Uterus (tissue), 4 donors: ENCODE results near the gene CD53. TPM values are rescaled to one million over a fixed set of nuclear protein-coding genes. Genes with fewer than 3 reads are reported as not detected.

Experiments used
- DNase-seq, 2 donors: peaks; one replicate each; pipeline ENCODE4 v3.0.0-alpha.2; 2019 to 2020
- H3K27ac ChIP-seq, 2 donors: fragments of 200-600 bp; sonication (generic); 1 replicate in 1 of 2; 2 replicates in 1 of 2; pipeline ENCODE4 v1.5.1; 2016 to 2018
- H3K27me3 ChIP-seq, 2 donors: fragments of 200-600 bp; sonication (generic); one replicate each; pipeline ENCODE4 v1.5.1; 2018 to 2019; ENCODE audit warnings: control low read depth in 1 of 2
- H3K36me3 ChIP-seq, 2 donors: fragments of 200-600 bp; sonication (generic); one replicate each; pipeline ENCODE4 v1.5.1; 2019; ENCODE audit warnings: control low read depth in 1 of 2
- H3K4me1 ChIP-seq, 2 donors: fragments of 200-600 bp; sonication (generic); one replicate each; pipeline ENCODE4 v1.5.1; 2018 to 2019; ENCODE audit warnings: control low read depth in 1 of 2
- H3K4me3 ChIP-seq, 2 donors: fragments of 200-600 bp; sonication (generic); 1 replicate in 1 of 2; 2 replicates in 1 of 2; pipeline ENCODE4 v1.5.1; 2018 to 2019; ENCODE audit warnings: mild to moderate bottlenecking in 1 of 2
- H3K9me3 ChIP-seq, 2 donors: fragments of 200-600 bp; sonication (generic); one replicate each; pipeline ENCODE4 v1.5.1; 2019; ENCODE audit warnings: control low read depth in 1 of 2
- POLR2A ChIP-seq, 2 donors: fragments of 450-650 bp; IDR thresholded peaks; one replicate each; pipeline ENCODE4 v1.6.1; 2016; ENCODE audit warnings: antibody characterized with exemption in 2 of 2, mild to moderate bottlenecking in 1 of 2, moderate library complexity in 1 of 2
- intact Hi-C: fragments of 100-400 bp; cut with DNase I; formaldehyde crosslinking; loops from one replicate; pipeline ENCODE4 v1.15.1; 2023; ENCODE audit warnings: low total_unique reads
- total RNA-seq, 4 donors: library from RNA; depleted of rRNA in 3 of 4; stranded (reverse); fragments of >200 nt in 3 of 4; gene quantifications; one replicate each; pipeline versions ENCODE4 v1.1.0 to v1.2.4, GENCODE V29; 2014 to 2023
- TF ChIP-seq, protein P1 (sequence below), 4 experiments: fragments of 200-600 bp in 2 of 4; fragments of 450-650 bp in 2 of 4; sonication (generic) in 2 of 4; IDR thresholded peaks; one replicate each; pipeline ENCODE4 v1.5.1; 2016 to 2019; ENCODE audit warnings: antibody characterized with exemption in 4 of 4, mild to moderate bottlenecking in 2 of 4, moderate library complexity in 1 of 4
- donor health status: DM: yes; HTN: yes; CAD: no.

Gene CD53
- total RNA-seq, 4 donors from 2014 or later: 1.0 to 16.6 (median 11.1) TPM

DNA sequence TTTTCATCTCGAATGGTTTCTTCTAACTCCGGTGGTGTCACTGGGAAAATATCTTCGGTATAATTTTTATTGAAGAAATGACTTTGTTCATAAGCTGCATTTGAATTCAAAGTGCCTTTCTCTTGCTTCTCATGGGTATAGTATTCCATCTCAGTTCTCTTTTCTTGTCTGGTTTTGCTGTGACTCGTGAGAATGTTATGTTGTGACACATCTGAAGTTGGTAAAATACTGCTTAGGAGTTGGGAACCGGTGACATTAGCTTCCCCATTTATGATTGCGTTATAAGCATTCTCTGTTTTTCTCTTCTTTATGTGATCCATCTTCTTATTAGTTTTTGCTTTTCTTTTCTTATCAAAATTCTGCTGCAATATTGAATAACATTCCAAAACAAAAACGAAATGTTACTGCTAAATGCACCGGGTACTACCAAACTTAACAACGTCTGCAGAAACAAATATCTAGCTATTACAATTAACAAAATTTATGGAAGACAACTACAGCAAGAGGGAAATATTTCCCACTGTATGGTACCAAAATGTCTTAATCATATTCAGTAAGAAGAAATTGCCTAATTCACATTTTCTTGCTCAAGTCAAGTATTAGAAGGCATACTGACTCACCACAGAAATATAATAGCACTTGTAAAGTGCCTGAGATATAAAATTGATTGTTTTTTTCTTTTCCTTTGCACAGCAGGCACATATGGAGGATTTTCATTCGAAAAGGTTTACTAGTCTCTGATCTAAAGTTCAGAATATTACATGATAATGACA is 75.3 kb downstream of the CD53 start:
- H3K4me1 ChIP-seq: no peaks in the 10 kb centered on the region
- TF ChIP-seq, protein P1, sequence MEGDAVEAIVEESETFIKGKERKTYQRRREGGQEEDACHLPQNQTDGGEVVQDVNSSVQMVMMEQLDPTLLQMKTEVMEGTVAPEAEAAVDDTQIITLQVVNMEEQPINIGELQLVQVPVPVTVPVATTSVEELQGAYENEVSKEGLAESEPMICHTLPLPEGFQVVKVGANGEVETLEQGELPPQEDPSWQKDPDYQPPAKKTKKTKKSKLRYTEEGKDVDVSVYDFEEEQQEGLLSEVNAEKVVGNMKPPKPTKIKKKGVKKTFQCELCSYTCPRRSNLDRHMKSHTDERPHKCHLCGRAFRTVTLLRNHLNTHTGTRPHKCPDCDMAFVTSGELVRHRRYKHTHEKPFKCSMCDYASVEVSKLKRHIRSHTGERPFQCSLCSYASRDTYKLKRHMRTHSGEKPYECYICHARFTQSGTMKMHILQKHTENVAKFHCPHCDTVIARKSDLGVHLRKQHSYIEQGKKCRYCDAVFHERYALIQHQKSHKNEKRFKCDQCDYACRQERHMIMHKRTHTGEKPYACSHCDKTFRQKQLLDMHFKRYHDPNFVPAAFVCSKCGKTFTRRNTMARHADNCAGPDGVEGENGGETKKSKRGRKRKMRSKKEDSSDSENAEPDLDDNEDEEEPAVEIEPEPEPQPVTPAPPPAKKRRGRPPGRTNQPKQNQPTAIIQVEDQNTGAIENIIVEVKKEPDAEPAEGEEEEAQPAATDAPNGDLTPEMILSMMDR (IDR thresholded peaks at IDR 0.05): no peak
- no peak for TF ChIP-seq POLR2A (IDR thresholded peaks at IDR 0.05)
- no peaks in the 10 kb centered on the region for H3K36me3 ChIP-seq
- H3K9me3 ChIP-seq: peaks cover 0 to 3% of the 10 kb centered on the region in 2 donors
- H3K27ac ChIP-seq: no peak overlapping the region
- H3K4me3 ChIP-seq: no peak overlapping the region
- DNase-seq: no peak
- no peaks in the 10 kb centered on the region for H3K27me3 ChIP-seq
- intact Hi-C loops: no loop called here

Other genes with a start within 250 kb of the CD53 start
- 1 to 10 TPM; 1.3 to 5.6 (median 2.0) TPM for gene KCNA3, start 198.2 kb upstream of the CD53 start, total RNA-seq
- 10 to 100 TPM in 1 of 4 donors, 1 to 10 TPM in 3; 2.6 to 12.0 (median 7.6) TPM for gene LRIF1, start 90.8 kb downstream of the CD53 start, total RNA-seq